RWPE2 (cell line): ENCODE measurements around the gene TALDO1.

Experiments
- ATAC-seq: fragments of 200-7000 bp; cut with Tn5 transposase; 3 replicates; pipeline ENCODE4 v1.9.1; 2021; ENCODE audit warnings: low read depth
- DNase-seq: peaks from one replicate; pipeline ENCODE4 v3.0.0-alpha.2; 2020; ENCODE audit warnings: low spot score
- H3K27ac ChIP-seq: fragments of 450-650 bp; 2 replicates; pipeline ENCODE4 v1.5.1; 2017; ENCODE audit warnings: mild to moderate bottlenecking; ENCODE audit not compliant: poor library complexity, severe bottlenecking
- H3K27me3 ChIP-seq: fragments of 250-450 bp; sonication (Bioruptor Pico); 2 replicates; pipeline ENCODE4 v1.5.1; 2021; ENCODE audit warnings: mild to moderate bottlenecking, moderate library complexity; ENCODE audit not compliant: insufficient read depth, poor library complexity, severe bottlenecking
- H3K36me3 ChIP-seq: fragments of 250-450 bp; sonication (Bioruptor Pico); 2 replicates; pipeline ENCODE4 v1.5.1; 2020; ENCODE audit warnings: low read depth, mild to moderate bottlenecking, moderate library complexity
- H3K4me1 ChIP-seq: fragments of 250-450 bp; sonication (Bioruptor Pico); 2 replicates; pipeline ENCODE4 v1.5.1; 2021; ENCODE audit warnings: mild to moderate bottlenecking, moderate library complexity; ENCODE audit not compliant: insufficient read depth, poor library complexity, severe bottlenecking
- H3K4me3 ChIP-seq: fragments of 250-450 bp; sonication (Bioruptor Pico); 2 replicates; pipeline ENCODE4 v1.5.1; 2021; ENCODE audit warnings: mild to moderate bottlenecking, moderate library complexity; ENCODE audit not compliant: severe bottlenecking
- H3K9me3 ChIP-seq: fragments of 250-450 bp; sonication (Bioruptor Pico); 2 replicates; pipeline ENCODE4 v1.5.1; 2021; ENCODE audit warnings: mild to moderate bottlenecking, moderate library complexity; ENCODE audit not compliant: severe bottlenecking
- TF ChIP-seq, protein P1 (sequence below): fragments of 450-650 bp; IDR thresholded peaks from one replicate; pipeline ENCODE4 v1.5.1; 2017; ENCODE audit warnings: mild to moderate bottlenecking, moderate library complexity; ENCODE audit not compliant: poor library complexity, severe bottlenecking

Gene TALDO1

DNA sequence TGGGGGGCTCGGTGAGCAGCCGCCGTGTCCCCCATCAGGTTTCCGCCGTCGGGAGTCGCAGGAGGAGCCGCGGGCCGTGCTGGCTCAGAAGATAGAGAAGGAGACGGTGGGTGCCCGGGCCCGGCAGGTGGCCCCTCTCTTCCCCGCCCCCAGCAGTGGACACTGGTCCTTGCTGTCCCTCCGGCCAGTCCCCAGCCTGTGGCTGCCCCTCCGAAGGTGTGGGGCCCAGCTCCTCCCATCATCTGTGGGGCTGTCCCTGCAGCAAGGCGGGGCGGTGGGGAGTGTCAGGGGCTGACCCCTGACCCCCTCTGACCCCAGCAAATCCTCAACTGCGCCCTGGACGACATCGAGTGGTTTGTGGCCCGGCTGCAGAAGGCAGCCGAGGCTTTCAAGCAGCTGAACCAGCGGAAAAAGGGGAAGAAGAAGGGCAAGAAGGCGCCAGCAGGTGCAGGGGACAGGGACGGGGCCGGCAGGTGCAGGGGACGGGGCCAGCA is 26.0 kb upstream of the TALDO1 start:
- no peaks in the 10 kb centered on the region for H3K27me3 ChIP-seq
- no peak for ATAC-seq
- no peaks in the 10 kb centered on the region for H3K4me1 ChIP-seq
- no peak overlapping the region for H3K27ac ChIP-seq
- H3K36me3 ChIP-seq, result peaks cover 72% of the 10 kb centered on the region
- peak; percentile 73 for DNase-seq
- H3K4me3 ChIP-seq, result no peak overlapping the region
- TF ChIP-seq, protein P1, sequence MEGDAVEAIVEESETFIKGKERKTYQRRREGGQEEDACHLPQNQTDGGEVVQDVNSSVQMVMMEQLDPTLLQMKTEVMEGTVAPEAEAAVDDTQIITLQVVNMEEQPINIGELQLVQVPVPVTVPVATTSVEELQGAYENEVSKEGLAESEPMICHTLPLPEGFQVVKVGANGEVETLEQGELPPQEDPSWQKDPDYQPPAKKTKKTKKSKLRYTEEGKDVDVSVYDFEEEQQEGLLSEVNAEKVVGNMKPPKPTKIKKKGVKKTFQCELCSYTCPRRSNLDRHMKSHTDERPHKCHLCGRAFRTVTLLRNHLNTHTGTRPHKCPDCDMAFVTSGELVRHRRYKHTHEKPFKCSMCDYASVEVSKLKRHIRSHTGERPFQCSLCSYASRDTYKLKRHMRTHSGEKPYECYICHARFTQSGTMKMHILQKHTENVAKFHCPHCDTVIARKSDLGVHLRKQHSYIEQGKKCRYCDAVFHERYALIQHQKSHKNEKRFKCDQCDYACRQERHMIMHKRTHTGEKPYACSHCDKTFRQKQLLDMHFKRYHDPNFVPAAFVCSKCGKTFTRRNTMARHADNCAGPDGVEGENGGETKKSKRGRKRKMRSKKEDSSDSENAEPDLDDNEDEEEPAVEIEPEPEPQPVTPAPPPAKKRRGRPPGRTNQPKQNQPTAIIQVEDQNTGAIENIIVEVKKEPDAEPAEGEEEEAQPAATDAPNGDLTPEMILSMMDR, result no peak
- H3K9me3 ChIP-seq, result no peaks in the 10 kb centered on the region

DNA sequence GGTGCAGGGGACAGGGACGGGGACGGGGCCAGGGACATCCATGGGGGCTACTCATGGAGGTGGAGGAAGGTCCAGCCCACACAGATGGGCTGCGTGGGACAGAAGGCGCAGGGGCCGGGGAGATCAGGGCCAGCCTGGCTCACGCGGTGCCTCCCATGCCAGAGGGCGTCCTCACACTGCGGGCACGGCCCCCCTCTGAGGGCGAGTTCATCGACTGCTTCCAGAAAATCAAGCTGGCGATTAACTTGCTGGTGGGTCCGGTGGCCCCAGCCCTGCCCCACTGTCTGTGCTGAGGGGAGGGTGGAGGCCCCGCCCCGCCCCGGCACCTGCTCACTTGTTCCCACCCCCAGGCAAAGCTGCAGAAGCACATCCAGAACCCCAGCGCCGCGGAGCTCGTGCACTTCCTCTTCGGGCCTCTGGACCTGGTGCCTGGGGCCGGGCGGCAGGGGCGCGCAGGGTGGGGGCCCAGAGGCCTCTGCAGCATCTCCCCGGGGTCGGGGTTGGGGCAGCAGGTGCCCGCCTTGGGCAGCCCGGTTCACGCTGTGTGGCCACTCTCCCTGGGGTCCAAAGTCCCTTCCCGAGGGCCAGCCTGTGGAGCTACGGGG is 25.4 kb upstream of the TALDO1 start:
- Histone ChIP-seq H3K9me3 (no peaks in the 10 kb centered on the region), H3K27ac (no peak overlapping the region), H3K27me3 (no peaks in the 10 kb centered on the region), H3K4me3 (no peak overlapping the region), H3K4me1 (peaks cover 3% of the 10 kb centered on the region), H3K36me3 (peaks cover 70% of the 10 kb centered on the region)
- ATAC-seq (no peak), DNase-seq (no peak)
- TF ChIP-seq, protein P1, result no peak

DNA sequence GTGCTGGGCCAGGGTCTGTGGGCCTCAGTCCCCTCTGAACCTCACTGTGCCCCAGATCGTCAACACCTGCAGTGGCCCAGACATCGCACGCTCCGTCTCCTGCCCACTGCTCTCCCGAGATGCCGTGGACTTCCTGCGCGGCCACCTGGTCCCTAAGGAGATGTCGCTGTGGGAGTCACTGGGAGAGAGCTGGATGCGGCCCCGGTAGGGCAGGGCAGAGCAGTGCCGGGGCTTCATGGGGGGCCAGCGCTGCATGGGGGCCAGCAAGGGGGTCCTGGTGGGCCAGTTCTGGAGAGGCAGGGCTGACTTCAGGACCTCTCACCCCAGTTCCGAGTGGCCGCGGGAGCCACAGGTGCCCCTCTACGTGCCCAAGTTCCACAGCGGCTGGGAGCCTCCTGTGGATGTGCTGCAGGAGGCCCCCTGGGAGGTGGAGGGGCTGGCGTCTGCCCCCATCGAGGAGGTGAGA is 24.9 kb upstream of the TALDO1 start:
- Histone ChIP-seq H3K4me1 (peaks cover 6% of the 10 kb centered on the region), H3K27me3 (no peaks in the 10 kb centered on the region), H3K9me3 (no peaks in the 10 kb centered on the region), H3K4me3 (no peak overlapping the region), H3K36me3 (peaks cover 70% of the 10 kb centered on the region), H3K27ac (no peak overlapping the region)
- TF ChIP-seq, protein P1, result no peak
- ATAC-seq (no peak), DNase-seq (no peak)

DNA sequence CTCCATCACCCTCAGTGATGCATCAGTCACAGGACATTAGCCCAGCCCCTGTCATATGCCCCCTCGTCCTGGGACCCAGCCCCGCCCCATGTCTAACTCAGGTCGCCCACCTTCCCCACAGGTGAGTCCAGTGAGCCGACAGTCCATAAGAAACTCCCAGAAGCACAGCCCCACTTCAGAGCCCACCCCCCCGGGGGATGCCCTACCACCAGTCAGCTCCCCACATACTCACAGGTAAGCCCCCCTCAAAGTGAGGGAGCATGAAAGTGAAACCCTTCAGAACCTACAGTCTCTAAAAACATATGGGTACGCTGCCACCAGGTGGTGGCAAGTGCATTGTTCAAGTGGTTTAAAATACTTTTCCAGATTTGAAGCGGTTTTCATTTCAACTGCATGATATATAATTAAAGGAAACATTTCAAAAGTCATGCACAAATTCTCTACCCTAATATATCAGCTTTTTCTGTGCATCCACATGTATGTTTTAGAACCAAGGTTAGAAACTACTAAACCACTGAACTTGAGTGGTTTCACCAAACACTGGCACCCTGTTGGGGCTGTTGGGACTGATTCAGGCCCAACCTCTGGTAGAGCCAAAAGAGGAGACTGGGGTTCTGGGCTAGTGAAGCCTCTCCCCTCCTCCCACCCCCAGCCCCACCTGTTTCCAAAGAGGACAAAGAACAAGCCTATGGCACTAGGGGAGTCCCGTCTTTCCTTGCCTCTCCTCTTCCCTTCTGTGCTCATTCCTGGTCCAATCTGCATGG is 24.0 kb upstream of the TALDO1 start:
- Histone ChIP-seq H3K4me3 (no peak overlapping the region), H3K4me1 (peaks cover 13% of the 10 kb centered on the region), H3K9me3 (no peaks in the 10 kb centered on the region), H3K27ac (no peak overlapping the region), H3K27me3 (no peaks in the 10 kb centered on the region), H3K36me3 (peaks cover 67% of the 10 kb centered on the region)
- no peak for ATAC-seq
- TF ChIP-seq, protein P1, result peak; percentile 69
- DNase-seq, result no peak
